Measurements from ENCODE around the gene SLC25A33.

Gene SLC25A33

GRCh38 chr1:9612162-9612845 lies 73.0 kb downstream of the SLC25A33 start:
- no peaks in the 10 kb centered on the region for H3K27me3 ChIP-seq (replicated peaks in 2 of 5; ENCODE audit: control insufficient read depth in 4 of 5, insufficient read depth in 5 of 5, low read length in 4 of 5)
- DNase-seq, result no peak
- H3K9me3 ChIP-seq (ENCODE audit: control extremely low read depth in 1 of 5, control insufficient read depth in 4 of 5, insufficient read depth in 2 of 5, low read depth in 1 of 5, low read length in 4 of 5), result no peaks in the 10 kb centered on the region
- no peak overlapping the region for H3K27ac ChIP-seq (ENCODE audit: insufficient read depth in 1 of 2, low read depth in 1 of 2, low read length in 2 of 2, poor library complexity in 1 of 2, severe bottlenecking in 2 of 2)
- ChIA-PET CTCF (interaction anchor here (0.8 to 1.2 kb wide), 5 partner anchors 10 to 113 kb away, joined by 3 to 6 read pairs (median 3); no protein-coding TSS in a partner anchor), POLR2A (interaction anchor here (0.5 to 0.6 kb wide), 2 partner anchors 164 to 275 kb away, joined by 3 read pairs; no protein-coding TSS in a partner anchor)
- WGBS (ENCODE audit: insufficient coverage), result 98% methylated on average over 5 of the region's 11 CpGs
- peaks cover 0 to 6% (median 3%) of the 10 kb centered on the region in 4 experiments for H3K4me1 ChIP-seq (ENCODE audit: control extremely low read depth in 1 of 4, control insufficient read depth in 4 of 4, insufficient read depth in 4 of 4, low read length in 3 of 4)
- peaks cover 2 to 70% (median 47%) of the 10 kb centered on the region in 4 experiments for H3K36me3 ChIP-seq (ENCODE audit: control insufficient read depth in 4 of 4, insufficient read depth in 4 of 4, low read length in 3 of 4)
- H3K4me3 ChIP-seq (ENCODE audit: control insufficient read depth in 1 of 7, extremely low read depth in 1 of 7, insufficient read depth in 4 of 7, low read depth in 2 of 7, low read length in 6 of 7), result no peak overlapping the region

- Histone ChIP-seq H3K27me3 (replicated peaks in 2 of 5; ENCODE audit: control insufficient read depth in 4 of 5, insufficient read depth in 5 of 5, low read length in 4 of 5) (no peaks in the 10 kb centered on the region), H3K4me1 (ENCODE audit: control extremely low read depth in 1 of 4, control insufficient read depth in 4 of 4, insufficient read depth in 4 of 4, low read length in 3 of 4) (peaks cover 0 to 6% (median 3%) of the 10 kb centered on the region in 4 experiments), H3K4me3 (ENCODE audit: control insufficient read depth in 1 of 7, extremely low read depth in 1 of 7, insufficient read depth in 4 of 7, low read depth in 2 of 7, low read length in 6 of 7) (no peak overlapping the region), H3K27ac (ENCODE audit: insufficient read depth in 1 of 2, low read depth in 1 of 2, low read length in 2 of 2, poor library complexity in 1 of 2, severe bottlenecking in 2 of 2) (no peak overlapping the region), H3K36me3 (ENCODE audit: control insufficient read depth in 4 of 4, insufficient read depth in 4 of 4, low read length in 3 of 4) (peaks cover 2 to 62% (median 41%) of the 10 kb centered on the region in 4 experiments), H3K9me3 (ENCODE audit: control extremely low read depth in 1 of 5, control insufficient read depth in 4 of 5, insufficient read depth in 2 of 5, low read depth in 1 of 5, low read length in 4 of 5) (no peaks in the 10 kb centered on the region)
- 95% methylated on average over 19 of the region's 20 CpGs for WGBS (ENCODE audit: insufficient coverage)
- no peak for DNase-seq
- ChIA-PET POLR2A (interaction anchor here (0.6 kb wide), 1 partner anchor 275 kb away, joined by 3 read pairs; no protein-coding TSS in a partner anchor), CTCF (interaction anchor here (0.8 to 3.8 kb wide), 8 partner anchors 9 to 113 kb away, joined by 3 to 14 read pairs (median 4); no protein-coding TSS in a partner anchor)
Measured at GRCh38 chr1:9612871-9613624, 73.8 kb downstream of the SLC25A33 start.

GRCh38 chr1:9613625-9614299 lies 74.5 kb downstream of the SLC25A33 start:
- Histone ChIP-seq H3K4me1 (ENCODE audit: control extremely low read depth in 1 of 4, control insufficient read depth in 4 of 4, insufficient read depth in 4 of 4, low read length in 3 of 4) (peaks cover 0 to 6% (median 3%) of the 10 kb centered on the region in 4 experiments), H3K9me3 (ENCODE audit: control extremely low read depth in 1 of 5, control insufficient read depth in 4 of 5, insufficient read depth in 2 of 5, low read depth in 1 of 5, low read length in 4 of 5) (no peaks in the 10 kb centered on the region), H3K27me3 (replicated peaks in 2 of 5; ENCODE audit: control insufficient read depth in 4 of 5, insufficient read depth in 5 of 5, low read length in 4 of 5) (no peaks in the 10 kb centered on the region), H3K27ac (ENCODE audit: insufficient read depth in 1 of 2, low read depth in 1 of 2, low read length in 2 of 2, poor library complexity in 1 of 2, severe bottlenecking in 2 of 2) (no peak overlapping the region), H3K4me3 (ENCODE audit: control insufficient read depth in 1 of 7, extremely low read depth in 1 of 7, insufficient read depth in 4 of 7, low read depth in 2 of 7, low read length in 6 of 7) (no peak overlapping the region), H3K36me3 (ENCODE audit: control insufficient read depth in 4 of 4, insufficient read depth in 4 of 4, low read length in 3 of 4) (peaks cover 2 to 56% (median 37%) of the 10 kb centered on the region in 4 experiments)
- 89% methylated on average over 14 of the region's 17 CpGs for WGBS (ENCODE audit: insufficient coverage)
- DNase-seq, result no peak
- CTCF ChIA-PET, result interaction anchor here (1.3 to 3.8 kb wide), 4 partner anchors 16 to 103 kb away, joined by 3 to 14 read pairs (median 5); no protein-coding TSS in a partner anchor
- POLR2A ChIA-PET, result no interaction called here

- CTCF ChIA-PET, result interaction anchor here (0.7 to 3.8 kb wide), 23 partner anchors 8 to 302 kb away, joined by 3 to 14 read pairs (median 7); partner anchors contain the start of gene PIK3CD
- H3K9me3 ChIP-seq (ENCODE audit: control extremely low read depth in 1 of 5, control insufficient read depth in 4 of 5, insufficient read depth in 2 of 5, low read depth in 1 of 5, low read length in 4 of 5), result no peaks in the 10 kb centered on the region
- H3K4me3 ChIP-seq (ENCODE audit: control insufficient read depth in 1 of 7, extremely low read depth in 1 of 7, insufficient read depth in 4 of 7, low read depth in 2 of 7, low read length in 6 of 7), result no peak overlapping the region
- H3K27me3 ChIP-seq (replicated peaks in 2 of 5; ENCODE audit: control insufficient read depth in 4 of 5, insufficient read depth in 5 of 5, low read length in 4 of 5), result no peaks in the 10 kb centered on the region
- peak; percentile 70 to 85 (median 83) for DNase-seq
- POLR2A ChIA-PET, result interaction anchor here (0.6 to 1.1 kb wide), 2 partner anchors 37 to 102 kb away, joined by 3 read pairs; no protein-coding TSS in a partner anchor
- H3K36me3 ChIP-seq (ENCODE audit: control insufficient read depth in 4 of 4, insufficient read depth in 4 of 4, low read length in 3 of 4), result peaks cover 0 to 38% (median 25%) of the 10 kb centered on the region in 4 experiments
- 54% methylated on average over 14 of the region's 16 CpGs for WGBS (ENCODE audit: insufficient coverage)
- H3K4me1 ChIP-seq (ENCODE audit: control extremely low read depth in 1 of 4, control insufficient read depth in 4 of 4, insufficient read depth in 4 of 4, low read length in 3 of 4), result peaks cover 0 to 6% (median 3%) of the 10 kb centered on the region in 4 experiments
- no peak overlapping the region for H3K27ac ChIP-seq (ENCODE audit: insufficient read depth in 1 of 2, low read depth in 1 of 2, low read length in 2 of 2, poor library complexity in 1 of 2, severe bottlenecking in 2 of 2)
Measured at GRCh38 chr1:9615316-9616063, 76.2 kb downstream of the SLC25A33 start.

- WGBS (ENCODE audit: insufficient coverage), result 91% methylated on average over 13 of the region's 18 CpGs
- H3K27me3 ChIP-seq (replicated peaks in 2 of 5; ENCODE audit: control insufficient read depth in 4 of 5, insufficient read depth in 5 of 5, low read length in 4 of 5), result no peaks in the 10 kb centered on the region
- H3K36me3 ChIP-seq (ENCODE audit: control insufficient read depth in 4 of 4, insufficient read depth in 4 of 4, low read length in 3 of 4), result peaks cover 0 to 6% (median 0%) of the 10 kb centered on the region in 4 experiments
- ChIA-PET CTCF (interaction anchor here (1.1 to 2.5 kb wide), 2 partner anchors 7 to 165 kb away, joined by 3 to 7 read pairs; no protein-coding TSS in a partner anchor), POLR2A (no interaction called here)
- no peak for DNase-seq
- H3K27ac ChIP-seq (ENCODE audit: insufficient read depth in 1 of 2, low read depth in 1 of 2, low read length in 2 of 2, poor library complexity in 1 of 2, severe bottlenecking in 2 of 2), result no peak overlapping the region
- no peak overlapping the region for H3K4me3 ChIP-seq (ENCODE audit: control insufficient read depth in 1 of 7, extremely low read depth in 1 of 7, insufficient read depth in 4 of 7, low read depth in 2 of 7, low read length in 6 of 7)
- H3K4me1 ChIP-seq (ENCODE audit: control extremely low read depth in 1 of 4, control insufficient read depth in 4 of 4, insufficient read depth in 4 of 4, low read length in 3 of 4), result peaks cover 0 to 6% (median 3%) of the 10 kb centered on the region in 4 experiments
- no peaks in the 10 kb centered on the region for H3K9me3 ChIP-seq (ENCODE audit: control extremely low read depth in 1 of 5, control insufficient read depth in 4 of 5, insufficient read depth in 2 of 5, low read depth in 1 of 5, low read length in 4 of 5)
Measured at GRCh38 chr1:9618909-9619679, 79.8 kb downstream of the SLC25A33 start.

GRCh38 chr1:9621032-9621431 lies 81.8 kb downstream of the SLC25A33 start:
- CTCF ChIA-PET, result interaction anchor here (0.6 to 2.8 kb wide), 4 partner anchors 8 to 163 kb away, joined by 3 to 6 read pairs (median 4); no protein-coding TSS in a partner anchor
- Histone ChIP-seq H3K4me1 (ENCODE audit: control extremely low read depth in 1 of 4, control insufficient read depth in 4 of 4, insufficient read depth in 4 of 4, low read length in 3 of 4) (peaks cover 0 to 8% (median 6%) of the 10 kb centered on the region in 4 experiments), H3K36me3 (ENCODE audit: control insufficient read depth in 4 of 4, insufficient read depth in 4 of 4, low read length in 3 of 4) (no peaks in the 10 kb centered on the region), H3K27ac (ENCODE audit: insufficient read depth in 1 of 2, low read depth in 1 of 2, low read length in 2 of 2, poor library complexity in 1 of 2, severe bottlenecking in 2 of 2) (no peak overlapping the region), H3K27me3 (replicated peaks in 2 of 5; ENCODE audit: control insufficient read depth in 4 of 5, insufficient read depth in 5 of 5, low read length in 4 of 5) (no peaks in the 10 kb centered on the region), H3K9me3 (ENCODE audit: control extremely low read depth in 1 of 5, control insufficient read depth in 4 of 5, insufficient read depth in 2 of 5, low read depth in 1 of 5, low read length in 4 of 5) (no peaks in the 10 kb centered on the region), H3K4me3 (ENCODE audit: control insufficient read depth in 1 of 7, extremely low read depth in 1 of 7, insufficient read depth in 4 of 7, low read depth in 2 of 7, low read length in 6 of 7) (no peak overlapping the region)
- DNase-seq, result no peak
- POLR2A ChIA-PET, result no interaction called here
